Chondrocyte (in vitro differentiated cells): Measurements from ENCODE around the gene FOSL1. TPM values are rescaled to one million over a fixed set of nuclear protein-coding genes. Genes with fewer than 3 reads are reported as not detected.

Experiments used
- DNase-seq: peaks from one replicate; pipeline ENCODE4 v3.0.0; 2021; ENCODE audit warnings: mixed read lengths, low spot score
- H3K27ac Mint-ChIP-seq: one replicate; pipeline ENCODE4 v1.8.0; 2021; ENCODE audit warnings: mild to moderate bottlenecking, moderate library complexity, mixed read lengths; ENCODE audit not compliant: unreplicated experiment
- H3K27me3 Mint-ChIP-seq: 2 replicates; pipeline ENCODE4 v1.8.0; 2021; ENCODE audit warnings: low read depth, mixed read lengths
- H3K36me3 Mint-ChIP-seq: 2 replicates; pipeline ENCODE4 v1.8.0; 2021; ENCODE audit warnings: low read depth, mixed read lengths
- H3K4me1 Mint-ChIP-seq: 2 replicates; pipeline ENCODE4 v1.8.0; 2021; ENCODE audit warnings: low read depth, mild to moderate bottlenecking, mixed read lengths
- H3K4me3 Mint-ChIP-seq: one replicate; pipeline ENCODE4 v1.8.0; 2021; ENCODE audit warnings: mild to moderate bottlenecking, moderate library complexity, mixed read lengths; ENCODE audit not compliant: unreplicated experiment
- H3K9me3 Mint-ChIP-seq: 2 replicates; pipeline ENCODE4 v1.8.0; 2021; ENCODE audit warnings: low read depth, mixed read lengths
- total RNA-seq: library from RNA; stranded (reverse); gene quantifications from 3 replicates; pipeline ENCODE4 v1.2.1, GENCODE V29; 2021
- TF ChIP-seq, protein P1 (sequence below): fragments of 200-600 bp; sonication (generic); IDR thresholded peaks from 2 replicates; pipeline ENCODE4 v1.5.0; 2021; ENCODE audit warnings: antibody characterized with exemption, mild to moderate bottlenecking, moderate library complexity

FOSL1 gene
- total RNA-seq, 1 donor from 2014 or later = 7.5 TPM

DNA sequence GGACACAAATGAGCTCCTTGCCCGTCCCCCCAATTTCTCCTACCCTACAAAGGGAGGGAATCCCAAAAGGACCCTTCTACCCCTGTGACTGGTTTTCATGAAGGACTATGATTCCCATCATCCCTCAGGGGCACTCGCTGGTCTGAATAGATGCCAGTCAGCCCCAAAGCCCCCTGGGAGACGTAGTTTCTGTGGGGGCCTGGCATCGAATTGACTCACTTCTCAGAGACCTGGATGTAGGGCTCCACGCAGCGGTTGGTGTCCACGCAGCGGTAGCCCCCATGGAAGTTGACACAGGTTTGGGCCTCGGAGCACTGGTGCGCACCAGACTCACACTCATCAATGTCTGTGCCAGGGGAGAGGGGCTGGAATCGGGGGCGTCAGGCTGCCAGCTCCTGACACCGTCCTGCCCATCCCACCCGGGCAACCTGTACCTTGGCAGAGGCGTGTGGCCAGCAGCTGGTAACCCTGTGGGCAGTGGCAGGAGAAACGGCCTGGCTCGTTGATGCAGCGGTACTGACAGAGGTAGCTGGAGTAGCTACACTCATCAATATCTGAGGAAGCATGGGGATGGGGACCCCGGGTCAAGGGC, 32.0 kb downstream of the FOSL1 start:
- Mint-ChIP-seq H3K27me3 (no peaks in the 10 kb centered on the region), H3K27ac (peak overlapping the region; percentile 45), H3K9me3 (no peaks in the 10 kb centered on the region), H3K4me3 (no peak overlapping the region), H3K4me1 (peaks cover 47% of the 10 kb centered on the region), H3K36me3 (peaks cover 23% of the 10 kb centered on the region)
- DNase-seq = peak; percentile 87
- TF ChIP-seq, protein P1, sequence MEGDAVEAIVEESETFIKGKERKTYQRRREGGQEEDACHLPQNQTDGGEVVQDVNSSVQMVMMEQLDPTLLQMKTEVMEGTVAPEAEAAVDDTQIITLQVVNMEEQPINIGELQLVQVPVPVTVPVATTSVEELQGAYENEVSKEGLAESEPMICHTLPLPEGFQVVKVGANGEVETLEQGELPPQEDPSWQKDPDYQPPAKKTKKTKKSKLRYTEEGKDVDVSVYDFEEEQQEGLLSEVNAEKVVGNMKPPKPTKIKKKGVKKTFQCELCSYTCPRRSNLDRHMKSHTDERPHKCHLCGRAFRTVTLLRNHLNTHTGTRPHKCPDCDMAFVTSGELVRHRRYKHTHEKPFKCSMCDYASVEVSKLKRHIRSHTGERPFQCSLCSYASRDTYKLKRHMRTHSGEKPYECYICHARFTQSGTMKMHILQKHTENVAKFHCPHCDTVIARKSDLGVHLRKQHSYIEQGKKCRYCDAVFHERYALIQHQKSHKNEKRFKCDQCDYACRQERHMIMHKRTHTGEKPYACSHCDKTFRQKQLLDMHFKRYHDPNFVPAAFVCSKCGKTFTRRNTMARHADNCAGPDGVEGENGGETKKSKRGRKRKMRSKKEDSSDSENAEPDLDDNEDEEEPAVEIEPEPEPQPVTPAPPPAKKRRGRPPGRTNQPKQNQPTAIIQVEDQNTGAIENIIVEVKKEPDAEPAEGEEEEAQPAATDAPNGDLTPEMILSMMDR = no peak

DNA sequence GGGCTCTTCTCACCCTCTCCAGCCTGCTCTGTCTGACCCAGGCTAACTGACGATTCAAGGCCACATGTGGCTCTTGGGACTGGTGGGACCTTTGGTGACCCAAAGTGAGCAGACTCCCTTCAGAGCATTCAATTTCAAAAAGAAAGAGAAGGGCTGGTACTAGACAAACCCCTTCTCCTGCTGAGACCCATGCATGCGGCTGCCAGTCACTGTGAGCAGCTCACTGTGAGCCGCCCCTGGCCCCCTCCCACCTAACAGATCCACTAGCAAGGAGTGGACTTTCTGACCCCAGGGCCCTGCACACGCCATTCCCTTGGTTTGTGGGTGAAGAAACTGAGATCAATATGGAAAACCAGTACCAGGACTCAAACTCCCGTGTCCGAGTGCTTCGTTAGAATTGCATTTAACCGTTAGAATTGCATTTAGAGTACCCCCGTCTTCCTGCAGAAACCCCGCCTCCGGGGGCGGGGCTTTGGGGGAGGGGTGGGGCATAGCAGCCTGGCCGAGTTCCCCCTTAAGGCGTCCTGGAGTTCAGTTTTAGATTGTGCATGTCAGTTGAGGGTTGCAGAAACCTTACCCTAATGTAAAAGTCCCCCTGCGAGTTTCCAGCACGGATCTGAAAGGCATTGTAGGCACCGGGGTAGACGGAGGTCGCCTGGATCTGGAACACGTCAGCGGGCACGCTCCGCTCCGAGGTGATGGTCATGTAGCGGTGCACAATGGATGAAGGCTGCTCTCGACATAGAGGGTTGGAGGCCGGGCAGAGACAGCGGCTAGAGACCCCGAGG, 32.7 kb downstream of the FOSL1 start:
- TF ChIP-seq, protein P1 = no peak
- no peaks in the 10 kb centered on the region for H3K27me3 Mint-ChIP-seq
- no peaks in the 10 kb centered on the region for H3K9me3 Mint-ChIP-seq
- H3K36me3 Mint-ChIP-seq = peaks cover 26% of the 10 kb centered on the region
- no peak overlapping the region for H3K4me3 Mint-ChIP-seq
- H3K4me1 Mint-ChIP-seq = peaks cover 50% of the 10 kb centered on the region
- peak; percentile 68 for DNase-seq
- H3K27ac Mint-ChIP-seq = peak overlapping the region; percentile 57

DNA sequence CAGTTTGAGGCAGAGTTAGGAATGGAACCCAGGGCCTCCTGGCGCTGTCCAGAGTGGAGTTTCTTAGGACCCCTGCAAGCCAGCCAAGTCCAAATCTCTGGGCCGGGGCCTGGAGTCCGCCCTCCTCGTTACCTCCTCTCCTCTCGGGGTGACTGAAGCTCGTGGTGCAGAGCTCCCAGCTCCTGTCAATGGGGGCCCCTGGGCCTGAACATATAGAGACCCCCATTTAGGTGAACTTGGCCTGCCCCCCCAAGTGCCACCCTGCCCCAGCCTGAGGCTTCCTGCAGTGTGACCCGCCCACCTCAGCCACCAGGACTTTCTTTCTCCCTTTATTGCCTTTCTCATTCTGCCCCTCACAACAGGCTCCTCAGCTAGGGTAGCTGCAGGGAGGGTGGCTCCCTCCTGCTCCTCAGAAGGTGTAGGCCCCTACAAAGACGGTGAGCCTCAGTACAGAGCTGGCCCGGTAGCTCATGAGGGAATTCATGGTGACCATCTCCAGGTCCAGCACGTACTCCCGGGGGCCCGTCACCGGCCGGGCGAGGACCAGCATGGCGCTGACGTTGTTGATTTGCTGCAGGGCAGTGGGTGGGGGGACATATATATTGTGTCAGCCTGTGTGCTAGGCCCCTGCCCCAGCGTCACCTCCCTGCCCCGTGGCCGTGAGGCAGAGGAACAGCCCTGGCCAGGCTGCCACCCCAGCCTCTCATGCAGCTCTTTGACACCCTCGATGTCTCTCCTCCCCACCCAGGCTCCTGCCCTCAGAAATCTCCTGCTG, 33.5 kb downstream of the FOSL1 start:
- H3K36me3 Mint-ChIP-seq = peaks cover 26% of the 10 kb centered on the region
- no peak overlapping the region for H3K4me3 Mint-ChIP-seq
- DNase-seq = peak; percentile 72
- peak overlapping the region; percentile 57 for H3K27ac Mint-ChIP-seq
- TF ChIP-seq, protein P1 = no peak
- peaks cover 53% of the 10 kb centered on the region for H3K4me1 Mint-ChIP-seq
- H3K9me3 Mint-ChIP-seq = no peaks in the 10 kb centered on the region
- H3K27me3 Mint-ChIP-seq = no peaks in the 10 kb centered on the region

DNA sequence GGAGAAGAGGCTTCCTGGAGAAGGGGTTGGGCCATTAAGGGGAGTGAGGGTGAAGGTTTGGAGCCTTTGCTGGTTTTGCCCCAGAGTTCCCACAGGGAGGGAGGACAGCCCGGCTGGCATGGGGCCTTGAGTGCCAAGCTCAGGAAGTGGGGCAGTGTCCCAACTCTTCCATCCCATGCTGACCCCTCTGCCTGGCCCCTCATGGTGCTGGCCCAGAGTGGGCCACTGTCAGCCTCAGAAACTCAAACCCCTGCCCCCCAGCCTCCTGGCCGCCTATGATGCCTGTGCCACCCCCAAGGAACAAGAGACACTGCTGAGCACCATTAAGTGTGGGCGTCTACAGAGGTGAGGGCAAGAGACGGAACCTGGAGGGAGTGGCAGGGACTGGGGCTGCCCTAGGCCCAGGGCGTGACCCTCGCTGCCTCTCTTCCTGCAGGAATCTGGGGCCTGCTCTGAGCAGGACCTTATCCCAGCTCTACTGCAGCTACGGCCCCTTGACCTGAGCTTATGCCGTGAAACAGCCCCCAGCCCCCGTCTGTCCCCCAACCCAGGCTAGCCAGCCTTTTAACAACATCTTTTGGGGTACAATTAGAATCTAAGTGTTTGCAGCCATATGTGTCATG, 34.5 kb downstream of the FOSL1 start:
- H3K4me1 Mint-ChIP-seq = peaks cover 49% of the 10 kb centered on the region
- H3K27ac Mint-ChIP-seq = peak overlapping the region; percentile 71
- H3K36me3 Mint-ChIP-seq = peaks cover 26% of the 10 kb centered on the region
- no peaks in the 10 kb centered on the region for H3K27me3 Mint-ChIP-seq
- peak; percentile 68 for DNase-seq
- no peak overlapping the region for H3K4me3 Mint-ChIP-seq
- TF ChIP-seq, protein P1 = no peak
- no peaks in the 10 kb centered on the region for H3K9me3 Mint-ChIP-seq
